Measurements from ENCODE around the gene PAXX. TPM values are rescaled to one million over a fixed set of nuclear protein-coding genes. Genes with fewer than 3 reads are reported as not detected.

Gene PAXX
- total RNA-seq, 4 donors from 2014 or later: 22.0 to 37.0 (median 31.6) TPM

- ATAC-seq (ENCODE audit: low FRiP score): no peak
- DNase-seq (ENCODE audit: low spot score): no peak
- TF ChIP-seq, protein P1, sequence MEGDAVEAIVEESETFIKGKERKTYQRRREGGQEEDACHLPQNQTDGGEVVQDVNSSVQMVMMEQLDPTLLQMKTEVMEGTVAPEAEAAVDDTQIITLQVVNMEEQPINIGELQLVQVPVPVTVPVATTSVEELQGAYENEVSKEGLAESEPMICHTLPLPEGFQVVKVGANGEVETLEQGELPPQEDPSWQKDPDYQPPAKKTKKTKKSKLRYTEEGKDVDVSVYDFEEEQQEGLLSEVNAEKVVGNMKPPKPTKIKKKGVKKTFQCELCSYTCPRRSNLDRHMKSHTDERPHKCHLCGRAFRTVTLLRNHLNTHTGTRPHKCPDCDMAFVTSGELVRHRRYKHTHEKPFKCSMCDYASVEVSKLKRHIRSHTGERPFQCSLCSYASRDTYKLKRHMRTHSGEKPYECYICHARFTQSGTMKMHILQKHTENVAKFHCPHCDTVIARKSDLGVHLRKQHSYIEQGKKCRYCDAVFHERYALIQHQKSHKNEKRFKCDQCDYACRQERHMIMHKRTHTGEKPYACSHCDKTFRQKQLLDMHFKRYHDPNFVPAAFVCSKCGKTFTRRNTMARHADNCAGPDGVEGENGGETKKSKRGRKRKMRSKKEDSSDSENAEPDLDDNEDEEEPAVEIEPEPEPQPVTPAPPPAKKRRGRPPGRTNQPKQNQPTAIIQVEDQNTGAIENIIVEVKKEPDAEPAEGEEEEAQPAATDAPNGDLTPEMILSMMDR (IDR thresholded peaks at IDR 0.05): no peak
Measured at GRCh38 chr9:136973618-136974617, 18.3 kb upstream of the PAXX start.

GRCh38 chr9:136974817-136975535 is 17.2 kb upstream of the PAXX start:
- TF ChIP-seq, protein P1 (IDR thresholded peaks at IDR 0.05): no peak
- ATAC-seq (ENCODE audit: low FRiP score): no peak
- DNase-seq (ENCODE audit: low spot score): no peak

DNA sequence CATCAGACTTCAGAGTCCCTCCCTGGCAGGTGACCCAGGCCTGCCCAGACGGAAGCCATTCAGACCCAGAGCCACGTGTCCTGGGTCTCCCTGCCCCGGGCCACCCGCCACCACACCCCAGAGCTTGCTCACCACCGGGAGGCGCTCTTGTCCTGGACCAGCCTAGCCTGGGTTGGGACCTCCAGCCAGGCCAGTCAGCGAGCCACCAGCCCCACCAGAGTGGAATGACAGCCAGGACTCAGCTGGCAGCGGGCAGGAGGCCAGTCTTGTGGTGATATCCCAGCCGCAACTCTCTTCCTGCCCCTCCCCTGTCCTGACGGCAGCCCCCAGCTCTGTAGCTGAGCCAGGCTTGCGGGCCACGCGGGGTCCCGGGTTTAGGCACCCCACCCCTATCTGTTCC is 16.6 kb upstream of the PAXX start:
- DNase-seq (ENCODE audit: low spot score) (no peak), ATAC-seq (ENCODE audit: low FRiP score) (no peak)
- TF ChIP-seq, protein P1 (IDR thresholded peaks at IDR 0.05): no peak

DNA sequence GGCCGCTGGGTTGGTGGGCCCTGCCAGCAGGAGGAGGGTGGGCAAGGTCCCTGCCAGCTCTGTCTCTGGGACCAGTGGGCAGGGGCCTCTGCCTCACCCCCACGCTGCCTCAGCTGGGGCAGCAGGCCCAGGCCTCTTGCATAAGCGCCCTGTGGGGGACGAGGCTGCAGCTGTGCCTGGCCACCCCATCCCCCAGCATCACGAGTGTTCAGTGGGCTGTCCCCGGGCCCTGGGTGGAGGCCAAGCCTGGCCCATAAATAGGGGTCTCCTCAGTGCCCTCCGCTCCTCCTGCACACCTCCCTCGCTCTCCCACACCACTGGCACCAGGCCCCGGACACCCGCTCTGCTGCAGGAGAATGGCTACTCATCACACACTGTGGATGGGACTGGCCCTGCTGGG is 15.0 kb upstream of the PAXX start, which contains the start of gene PTGDS:
Gene PTGDS, plus strand, starts transcription at position 282 of the 400 bp plus-strand sequence. Its CDS starts 75 bp downstream, at position 357.
- no peak for ATAC-seq (ENCODE audit: low FRiP score)
- TF ChIP-seq, protein P1 (IDR thresholded peaks at IDR 0.05): no peak
- no peak for DNase-seq (ENCODE audit: low spot score)

GRCh38 chr9:136977649-136978072 is 14.6 kb upstream of the PAXX start:
- ATAC-seq (ENCODE audit: low FRiP score) (no peak), DNase-seq (ENCODE audit: low spot score) (no peak)
- TF ChIP-seq, protein P1 (IDR thresholded peaks at IDR 0.05): no peak

DNA sequence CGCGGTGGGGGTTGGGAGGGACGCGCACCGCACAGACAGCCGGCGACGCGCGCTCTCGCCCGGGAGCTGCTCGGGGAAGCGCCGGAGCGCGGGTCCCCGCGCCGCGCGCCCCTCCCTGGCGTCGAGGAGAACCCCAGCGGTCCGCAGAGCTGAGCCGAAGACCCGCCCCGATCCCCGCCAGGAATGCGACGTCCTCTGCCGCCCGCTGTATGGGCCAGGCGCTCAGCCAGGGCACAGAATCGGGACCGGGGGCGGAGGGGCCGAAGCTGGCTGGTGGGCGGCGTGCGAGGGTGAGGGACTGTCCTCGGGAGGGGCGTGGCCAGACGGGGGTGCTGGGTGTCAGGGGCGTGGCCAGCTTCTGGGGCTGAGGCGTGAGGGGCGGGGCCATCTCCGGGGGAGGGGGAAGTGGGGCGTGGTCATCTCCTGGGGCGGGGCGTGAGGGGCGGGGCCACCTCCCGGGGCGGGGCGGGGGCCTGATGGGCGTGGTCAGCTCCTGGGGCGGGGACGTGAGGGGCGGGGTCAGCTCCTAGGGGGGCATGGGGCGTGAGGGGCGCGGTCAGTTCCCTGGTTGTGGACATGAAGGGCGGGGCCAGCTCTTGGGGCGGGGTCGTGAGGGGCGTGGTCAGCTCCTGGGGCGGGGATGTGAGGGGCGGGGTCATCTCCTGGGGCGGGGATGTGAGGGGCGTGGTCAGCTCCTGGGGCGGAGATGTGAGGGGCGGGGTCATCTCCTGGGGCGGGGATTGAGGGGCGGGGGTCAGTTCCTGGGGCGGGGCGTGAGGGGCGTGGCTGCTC is 14.0 kb upstream of the PAXX start:
- ATAC-seq (ENCODE audit: low FRiP score): no peak
- TF ChIP-seq, protein P1 (IDR thresholded peaks at IDR 0.05): no peak
- DNase-seq (ENCODE audit: low spot score): no peak
